ENCODE data around the gene RAPGEF6. TPM values are rescaled to one million over a fixed set of nuclear protein-coding genes. Genes with fewer than 3 reads are reported as not detected.

Gene RAPGEF6
- total RNA-seq, 5 donors from 2014 or later (not counting 1 experiment from before 2014, with no cell fraction given): 82.9 to 122 (median 87.7) TPM

GRCh38 chr5:131450941-131451340 is 184.1 kb downstream of the RAPGEF6 start:
- POLR2A ChIA-PET: no interaction called here
- Mint-ChIP-seq H3K36me3 (peaks cover 62% of the 10 kb centered on the region), H3K4me3 (no peak overlapping the region), H3K4me1 (peaks cover 27 to 37% (median 32%) of the 10 kb centered on the region in 3 donors), H3K9me3 (no peaks in the 10 kb centered on the region), H3K27ac (peak overlapping the region; percentile 3 to 35), H3K27me3 (no peaks in the 10 kb centered on the region)
- Histone ChIP-seq H3K4me1 (ENCODE audit: control insufficient read depth in 1 of 2, extremely low read depth in 1 of 2, insufficient read depth in 2 of 2, low read length in 2 of 2) (no peaks in the 10 kb centered on the region), H3K9me3 (no peaks in the 10 kb centered on the region), H3K36me3 (ENCODE audit: control insufficient read depth in 2 of 2, extremely low read depth in 1 of 2, insufficient read depth in 1 of 2, low read length in 1 of 2) (peaks cover 14 to 85% of the 10 kb centered on the region in 2 donors), H3K4me3 (ENCODE audit: control insufficient read depth in 1 of 2, extremely low read depth in 1 of 2, low read length in 1 of 2) (no peak overlapping the region), H3K27me3 (replicated peaks in 1 of 2; ENCODE audit: control insufficient read depth in 2 of 2, extremely low read depth in 1 of 2, insufficient read depth in 2 of 2, low read length in 1 of 2) (no peaks in the 10 kb centered on the region), H3K27ac (ENCODE audit: low read length) (no peak overlapping the region)
- DNase-seq (no peak), ATAC-seq (replicated peaks in 1 of 4) (no peak)
- CTCF ChIA-PET: no interaction called here
- WGBS (ENCODE audit: insufficient coverage): 100% methylated on average over 2 of the region's 2 CpGs

- H3K4me3 Mint-ChIP-seq: no peak overlapping the region
Measured at GRCh38 chr5:131441184-131441583, 193.8 kb downstream of the RAPGEF6 start.

GRCh38 chr5:131436081-131436480 is 198.9 kb downstream of the RAPGEF6 start:
- Mint-ChIP-seq H3K27ac (peak overlapping the region; percentile 70 to 77), H3K27me3 (no peaks in the 10 kb centered on the region), H3K36me3 (peaks cover 77% of the 10 kb centered on the region), H3K4me3 (no peak overlapping the region), H3K4me1 (peaks cover 5 to 12% (median 10%) of the 10 kb centered on the region in 3 donors), H3K9me3 (no peaks in the 10 kb centered on the region)
- no peak for DNase-seq
- no peaks in the 10 kb centered on the region for H3K4me1 ChIP-seq (ENCODE audit: control insufficient read depth in 1 of 2, extremely low read depth in 1 of 2, insufficient read depth in 2 of 2, low read length in 2 of 2)
- POLR2A ChIA-PET: interaction anchor here in 1 of 2 donors (0.6 kb wide), 1 partner anchor 69 kb away, joined by 3 read pairs; no protein-coding TSS in a partner anchor
- no peaks in the 10 kb centered on the region for H3K27me3 ChIP-seq (replicated peaks in 1 of 2; ENCODE audit: control insufficient read depth in 2 of 2, extremely low read depth in 1 of 2, insufficient read depth in 2 of 2, low read length in 1 of 2)
- H3K27ac ChIP-seq (ENCODE audit: low read length): no peak overlapping the region
- peaks cover 5 to 88% of the 10 kb centered on the region in 2 donors for H3K36me3 ChIP-seq (ENCODE audit: control insufficient read depth in 2 of 2, extremely low read depth in 1 of 2, insufficient read depth in 1 of 2, low read length in 1 of 2)
- no peak overlapping the region for H3K4me3 ChIP-seq (ENCODE audit: control insufficient read depth in 1 of 2, extremely low read depth in 1 of 2, low read length in 1 of 2)
- ATAC-seq (replicated peaks in 1 of 4): no peak
- no peaks in the 10 kb centered on the region for H3K9me3 ChIP-seq
- no CpG with 5 or more reads among the region's 2 CpGs for WGBS (ENCODE audit: insufficient coverage)
- CTCF ChIA-PET: interaction anchor here in 1 of 2 donors (0.7 kb wide), 1 partner anchor 40 kb away, joined by 3 read pairs; no protein-coding TSS in a partner anchor

More at GRCh38 chr5:131441184-131441583, 193.8 kb downstream of the RAPGEF6 start:
- no peaks in the 10 kb centered on the region for H3K9me3 ChIP-seq
- DNase-seq (no peak), ATAC-seq (replicated peaks in 1 of 4) (no peak)
- H3K4me1 ChIP-seq (ENCODE audit: control insufficient read depth in 1 of 2, extremely low read depth in 1 of 2, insufficient read depth in 2 of 2, low read length in 2 of 2): no peaks in the 10 kb centered on the region
- CTCF ChIA-PET: interaction anchor here in 1 of 2 donors (0.7 to 1.0 kb wide), 3 partner anchors 22 to 180 kb away, joined by 3 read pairs; no protein-coding TSS in a partner anchor
- no peak overlapping the region for H3K27ac ChIP-seq (ENCODE audit: low read length)
- peaks cover 5 to 77% of the 10 kb centered on the region in 2 donors for H3K36me3 ChIP-seq (ENCODE audit: control insufficient read depth in 2 of 2, extremely low read depth in 1 of 2, insufficient read depth in 1 of 2, low read length in 1 of 2)
- Mint-ChIP-seq H3K27me3 (no peaks in the 10 kb centered on the region), H3K36me3 (peaks cover 61% of the 10 kb centered on the region), H3K27ac (peak overlapping the region; percentile 29 to 63), H3K9me3 (no peaks in the 10 kb centered on the region), H3K4me1 (peaks cover 11 to 23% (median 18%) of the 10 kb centered on the region in 3 donors)
- 100% methylated on average over 1 of the region's 2 CpGs for WGBS (ENCODE audit: insufficient coverage)
- POLR2A ChIA-PET: interaction anchor here (0.6 kb wide), 2 partner anchors 26 to 438 kb away, joined by 3 to 4 read pairs; no protein-coding TSS in a partner anchor
- no peaks in the 10 kb centered on the region for H3K27me3 ChIP-seq (replicated peaks in 1 of 2; ENCODE audit: control insufficient read depth in 2 of 2, extremely low read depth in 1 of 2, insufficient read depth in 2 of 2, low read length in 1 of 2)
- H3K4me3 ChIP-seq (ENCODE audit: control insufficient read depth in 1 of 2, extremely low read depth in 1 of 2, low read length in 1 of 2): no peak overlapping the region

DNA sequence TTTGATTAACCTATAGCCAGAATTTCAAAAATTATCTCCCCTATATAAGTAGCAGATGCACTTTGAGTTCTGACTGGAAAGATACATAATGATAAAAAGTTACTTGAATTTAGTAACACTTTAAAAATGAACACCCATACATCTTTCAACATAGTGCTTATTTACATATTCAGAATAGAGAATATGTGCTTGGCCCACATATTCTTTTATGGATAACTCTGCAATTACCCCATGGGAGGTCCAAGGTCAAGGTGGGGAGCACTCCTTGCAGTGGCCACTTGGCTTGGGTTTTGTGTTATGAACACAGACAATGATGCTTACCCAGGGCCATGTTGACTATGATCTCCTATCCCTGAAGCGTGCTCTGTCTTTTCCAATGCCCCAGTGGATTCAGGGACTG is 201.9 kb downstream of the RAPGEF6 start:
- ATAC-seq (replicated peaks in 1 of 4): no peak
- Histone ChIP-seq H3K9me3 (no peaks in the 10 kb centered on the region), H3K4me1 (ENCODE audit: control insufficient read depth in 1 of 2, extremely low read depth in 1 of 2, insufficient read depth in 2 of 2, low read length in 2 of 2) (no peaks in the 10 kb centered on the region), H3K36me3 (ENCODE audit: control insufficient read depth in 2 of 2, extremely low read depth in 1 of 2, insufficient read depth in 1 of 2, low read length in 1 of 2) (peaks cover 12 to 87% of the 10 kb centered on the region in 2 donors), H3K27ac (ENCODE audit: low read length) (no peak overlapping the region), H3K27me3 (replicated peaks in 1 of 2; ENCODE audit: control insufficient read depth in 2 of 2, extremely low read depth in 1 of 2, insufficient read depth in 2 of 2, low read length in 1 of 2) (no peaks in the 10 kb centered on the region), H3K4me3 (ENCODE audit: control insufficient read depth in 1 of 2, extremely low read depth in 1 of 2, low read length in 1 of 2) (no peak overlapping the region)
- H3K36me3 Mint-ChIP-seq: peaks cover 77% of the 10 kb centered on the region
- no peak for DNase-seq
- 100% methylated on average over 1 of the region's 1 CpG for WGBS (ENCODE audit: insufficient coverage)
- peak overlapping the region; percentile 7 to 62 for H3K27ac Mint-ChIP-seq
- H3K9me3 Mint-ChIP-seq: no peaks in the 10 kb centered on the region
- H3K4me3 Mint-ChIP-seq: no peak overlapping the region
- ChIA-PET CTCF (interaction anchor here in 1 of 2 donors (0.5 kb wide), 1 partner anchor 334 kb away, joined by 10 read pairs; no protein-coding TSS in a partner anchor), POLR2A (no interaction called here)
- H3K27me3 Mint-ChIP-seq: no peaks in the 10 kb centered on the region
- H3K4me1 Mint-ChIP-seq: peaks cover 6 to 17% (median 10%) of the 10 kb centered on the region in 3 donors

DNA sequence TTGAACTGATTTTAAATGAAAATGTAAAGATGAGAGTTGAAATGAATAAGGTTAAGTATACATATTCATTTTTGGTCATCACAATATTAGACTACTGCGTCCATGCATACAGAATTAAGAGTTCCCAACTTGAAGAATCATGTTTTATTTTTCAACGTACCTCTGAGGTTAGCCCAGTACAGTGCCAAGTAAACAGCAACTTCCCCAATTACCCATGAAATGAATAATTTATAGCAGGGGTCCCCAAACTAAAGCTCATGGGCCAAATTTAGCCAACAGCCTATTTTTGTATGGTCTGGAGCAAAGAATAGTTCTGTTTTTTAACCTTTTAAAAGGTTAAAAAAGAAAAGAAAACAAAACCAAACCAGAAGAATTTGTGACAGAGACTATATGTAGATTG is 203.2 kb downstream of the RAPGEF6 start:
- Histone ChIP-seq H3K36me3 (ENCODE audit: control insufficient read depth in 2 of 2, extremely low read depth in 1 of 2, insufficient read depth in 1 of 2, low read length in 1 of 2) (peaks cover 21 to 88% of the 10 kb centered on the region in 2 donors), H3K27me3 (replicated peaks in 1 of 2; ENCODE audit: control insufficient read depth in 2 of 2, extremely low read depth in 1 of 2, insufficient read depth in 2 of 2, low read length in 1 of 2) (no peaks in the 10 kb centered on the region), H3K9me3 (no peaks in the 10 kb centered on the region), H3K4me1 (ENCODE audit: control insufficient read depth in 1 of 2, extremely low read depth in 1 of 2, insufficient read depth in 2 of 2, low read length in 2 of 2) (no peaks in the 10 kb centered on the region), H3K4me3 (ENCODE audit: control insufficient read depth in 1 of 2, extremely low read depth in 1 of 2, low read length in 1 of 2) (no peak overlapping the region), H3K27ac (ENCODE audit: low read length) (no peak overlapping the region)
- H3K36me3 Mint-ChIP-seq: peaks cover 71% of the 10 kb centered on the region
- ChIA-PET POLR2A (no interaction called here), CTCF (interaction anchor here in 1 of 2 donors (0.7 kb wide), 1 partner anchor 282 kb away, joined by 3 read pairs; no protein-coding TSS in a partner anchor)
- ATAC-seq (replicated peaks in 1 of 4) (no peak), DNase-seq (no peak)
- no peaks in the 10 kb centered on the region for H3K9me3 Mint-ChIP-seq
- peak overlapping the region in 1 of 2 donors; percentile 66 for H3K27ac Mint-ChIP-seq
- H3K4me1 Mint-ChIP-seq: peaks cover 6 to 10% (median 9%) of the 10 kb centered on the region in 3 donors
- WGBS (ENCODE audit: insufficient coverage): 100% methylated on average over 1 of the region's 2 CpGs
- H3K27me3 Mint-ChIP-seq: no peaks in the 10 kb centered on the region
- H3K4me3 Mint-ChIP-seq: no peak overlapping the region

GRCh38 chr5:131430794-131431193 is 204.2 kb downstream of the RAPGEF6 start:
- ATAC-seq (replicated peaks in 1 of 4) (no peak), DNase-seq (no peak)
- Mint-ChIP-seq H3K4me3 (no peak overlapping the region), H3K4me1 (peaks cover 7 to 11% (median 10%) of the 10 kb centered on the region in 3 donors), H3K36me3 (peaks cover 68% of the 10 kb centered on the region), H3K27me3 (no peaks in the 10 kb centered on the region), H3K27ac (peak overlapping the region in 1 of 2 donors; percentile 18), H3K9me3 (no peaks in the 10 kb centered on the region)
- ChIA-PET CTCF (interaction anchor here (0.6 to 0.7 kb wide), 2 partner anchors 9 to 1878 kb away, joined by 3 read pairs; no protein-coding TSS in a partner anchor), POLR2A (interaction anchor here in 1 of 2 donors (1.2 kb wide), 1 partner anchor 15 kb away, joined by 7 read pairs; no protein-coding TSS in a partner anchor)
- Histone ChIP-seq H3K36me3 (ENCODE audit: control insufficient read depth in 2 of 2, extremely low read depth in 1 of 2, insufficient read depth in 1 of 2, low read length in 1 of 2) (peaks cover 23 to 93% of the 10 kb centered on the region in 2 donors), H3K27me3 (replicated peaks in 1 of 2; ENCODE audit: control insufficient read depth in 2 of 2, extremely low read depth in 1 of 2, insufficient read depth in 2 of 2, low read length in 1 of 2) (no peaks in the 10 kb centered on the region), H3K27ac (ENCODE audit: low read length) (no peak overlapping the region), H3K4me3 (ENCODE audit: control insufficient read depth in 1 of 2, extremely low read depth in 1 of 2, low read length in 1 of 2) (no peak overlapping the region), H3K4me1 (ENCODE audit: control insufficient read depth in 1 of 2, extremely low read depth in 1 of 2, insufficient read depth in 2 of 2, low read length in 2 of 2) (no peaks in the 10 kb centered on the region), H3K9me3 (no peaks in the 10 kb centered on the region)
- WGBS (ENCODE audit: insufficient coverage): 86% methylated on average over 1 of the region's 1 CpG

All from T-cell (primary cell).